Measurements from ENCODE around the gene SLCO3A1.

The SLCO3A1 gene

GRCh38 chr15:92011611-92012367 lies 158.3 kb downstream of the SLCO3A1 start:
- DNase-seq: no peak

- DNase-seq: no peak
These were observed 158.8 kb downstream of the SLCO3A1 start for GRCh38 chr15:92012368-92012629.

DNA sequence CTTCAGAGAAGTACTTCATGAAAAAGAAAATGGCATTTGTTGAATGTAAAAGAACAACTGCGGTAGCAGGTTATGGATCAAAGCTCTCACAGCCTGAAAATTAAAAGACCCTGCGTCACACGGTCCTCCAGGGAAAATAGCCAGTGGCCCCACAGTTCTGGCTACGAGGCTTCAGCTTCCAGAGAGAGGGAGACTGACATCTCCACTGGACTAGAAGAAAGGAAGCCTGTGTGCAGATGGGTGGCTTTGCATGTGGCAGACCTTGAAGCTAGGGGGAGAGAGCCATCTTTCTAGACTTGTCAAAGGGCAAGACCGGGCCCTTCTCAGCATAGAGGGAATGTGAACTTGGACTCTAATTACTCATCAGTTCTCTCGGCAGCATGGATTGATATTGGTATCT lies 159.4 kb downstream of the SLCO3A1 start:
- no peak for DNase-seq

GRCh38 chr15:92014281-92015030 lies 160.9 kb downstream of the SLCO3A1 start:
- DNase-seq: no peak

GRCh38 chr15:92017882-92018534 lies 164.5 kb downstream of the SLCO3A1 start:
- DNase-seq: no peak

GRCh38 chr15:92018535-92019239 lies 165.2 kb downstream of the SLCO3A1 start:
- DNase-seq: no peak

- DNase-seq: no peak
These were observed 166.2 kb downstream of the SLCO3A1 start for GRCh38 chr15:92019706-92020105.

DNA sequence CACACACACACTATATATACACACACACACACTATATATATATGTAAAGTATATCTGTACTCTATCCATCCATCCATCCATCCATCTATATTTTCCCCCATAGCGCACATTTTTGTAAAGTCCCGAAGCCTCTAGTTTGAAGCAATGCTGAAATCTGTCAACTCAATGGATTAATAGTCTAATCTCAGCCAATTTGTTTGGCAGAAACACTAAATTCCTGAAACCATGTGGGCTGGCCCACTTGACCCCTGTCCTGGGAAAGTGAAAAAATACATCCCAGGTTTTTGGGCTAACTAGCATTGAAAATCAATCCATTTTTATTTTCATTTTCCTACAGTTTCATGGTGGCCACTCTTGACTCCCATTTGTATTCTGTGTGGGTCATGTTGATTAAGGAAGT lies 166.7 kb downstream of the SLCO3A1 start:
- DNase-seq: no peak

DNA sequence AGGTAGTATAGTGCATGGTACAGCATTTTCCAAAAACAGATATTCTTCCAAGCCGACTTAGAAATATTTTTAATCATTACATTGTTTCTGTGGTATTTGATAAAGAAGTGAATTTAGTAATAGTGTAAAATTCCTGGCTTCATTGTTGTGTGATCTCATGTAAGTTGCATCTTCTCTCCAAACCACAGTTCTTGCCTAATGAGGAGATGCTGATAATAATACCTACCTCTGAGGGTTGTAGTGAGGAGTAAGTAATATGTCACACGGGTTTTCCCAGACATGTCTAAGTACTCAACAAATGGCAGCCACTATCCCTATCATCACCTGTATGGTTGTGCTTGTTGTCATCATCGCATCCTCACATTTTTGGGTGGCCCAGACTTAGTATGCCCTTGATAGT lies 167.3 kb downstream of the SLCO3A1 start:
- DNase-seq: no peak

- no peak for DNase-seq
These were observed 168.3 kb downstream of the SLCO3A1 start for GRCh38 chr15:92021792-92022191.

DNA sequence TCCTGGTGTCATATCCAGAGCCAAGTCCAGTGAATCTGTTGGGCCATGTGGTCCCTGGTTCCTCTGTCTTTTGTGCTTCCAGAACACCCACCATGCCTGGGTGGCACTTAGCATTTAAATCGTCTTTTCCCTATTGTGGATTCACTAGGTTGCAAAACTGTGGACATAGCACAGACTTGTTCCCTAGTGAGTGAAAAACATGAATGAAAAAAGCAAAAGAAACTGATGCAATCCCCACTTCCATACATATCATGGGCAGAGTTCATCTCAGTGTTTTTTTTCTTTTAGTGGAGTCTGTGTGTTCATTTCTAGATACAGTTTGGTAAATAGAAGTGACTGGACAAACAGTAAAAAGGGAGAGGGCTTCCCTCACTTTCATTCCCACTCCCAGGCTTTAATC lies 170.5 kb downstream of the SLCO3A1 start:
- no peak for DNase-seq

- DNase-seq: no peak
These were observed 172.3 kb downstream of the SLCO3A1 start for GRCh38 chr15:92025706-92026270.

- DNase-seq: no peak
These were observed 174.8 kb downstream of the SLCO3A1 start for GRCh38 chr15:92028389-92028724.

- no peak for DNase-seq
These were observed 176.3 kb downstream of the SLCO3A1 start for GRCh38 chr15:92029767-92030166.

GRCh38 chr15:92033314-92033713 lies 179.8 kb downstream of the SLCO3A1 start:
- no peak for DNase-seq

DNA sequence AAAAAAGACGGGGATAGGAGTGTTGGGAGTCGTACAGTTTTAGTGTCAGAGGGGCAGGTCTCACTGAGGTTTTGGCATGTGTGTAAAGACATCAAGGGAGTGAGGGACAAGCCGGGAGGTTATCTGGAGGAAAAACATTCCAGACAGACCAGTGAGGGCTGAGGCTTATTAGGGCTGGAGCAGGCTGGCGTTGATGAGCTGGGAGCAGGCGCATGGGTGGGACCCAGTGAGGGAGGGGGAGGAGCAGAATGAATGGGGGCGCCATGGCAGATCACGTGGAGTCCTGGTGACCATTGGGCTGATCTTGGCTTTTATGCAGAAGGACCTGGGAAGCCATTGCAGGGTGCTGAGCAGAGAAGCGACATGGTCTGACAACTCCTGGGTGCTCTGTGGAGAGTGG lies 180.2 kb downstream of the SLCO3A1 start:
- DNase-seq: no peak

DNA sequence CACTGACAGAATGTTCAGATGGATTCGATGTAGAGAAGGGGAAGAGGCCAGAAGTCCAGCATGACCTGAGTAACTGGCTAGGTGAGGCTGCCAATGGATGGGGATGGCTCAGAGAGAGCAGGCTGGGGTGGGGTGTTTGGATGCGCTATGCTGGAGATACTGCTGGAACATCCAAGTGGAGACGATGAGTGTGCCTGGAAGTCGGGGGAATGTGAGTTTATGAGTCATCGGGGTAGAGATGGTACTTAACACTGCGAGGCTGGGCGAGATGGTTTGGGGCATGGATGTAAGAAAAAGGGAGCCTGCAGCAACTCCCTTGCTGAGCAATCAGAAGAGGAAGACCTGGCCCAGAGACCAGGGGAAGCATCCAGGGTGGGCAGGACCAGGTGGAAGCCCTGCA lies 180.7 kb downstream of the SLCO3A1 start:
- no peak for DNase-seq

- no peak for DNase-seq
These were observed 182.0 kb downstream of the SLCO3A1 start for GRCh38 chr15:92035551-92035950.

DNA sequence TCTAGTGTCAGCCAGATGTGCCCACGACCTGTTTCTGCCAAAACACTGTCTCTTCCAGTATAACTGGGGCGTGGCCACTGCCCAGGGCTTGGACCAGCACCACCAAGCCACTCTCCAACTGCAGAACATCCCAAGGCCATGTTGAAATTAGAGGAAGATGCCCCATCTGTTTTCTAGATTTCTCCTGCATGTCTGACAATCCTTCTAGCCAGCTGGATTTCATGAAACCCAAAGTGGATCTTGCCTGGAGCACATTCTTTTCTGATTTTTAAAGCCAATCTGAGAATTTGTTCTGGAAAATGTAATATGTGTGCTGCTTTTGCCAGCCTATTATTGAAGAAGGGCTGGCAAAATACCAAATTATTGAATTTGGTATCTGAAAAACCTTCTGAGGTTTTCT lies 182.5 kb downstream of the SLCO3A1 start:
- DNase-seq: no peak

DNA sequence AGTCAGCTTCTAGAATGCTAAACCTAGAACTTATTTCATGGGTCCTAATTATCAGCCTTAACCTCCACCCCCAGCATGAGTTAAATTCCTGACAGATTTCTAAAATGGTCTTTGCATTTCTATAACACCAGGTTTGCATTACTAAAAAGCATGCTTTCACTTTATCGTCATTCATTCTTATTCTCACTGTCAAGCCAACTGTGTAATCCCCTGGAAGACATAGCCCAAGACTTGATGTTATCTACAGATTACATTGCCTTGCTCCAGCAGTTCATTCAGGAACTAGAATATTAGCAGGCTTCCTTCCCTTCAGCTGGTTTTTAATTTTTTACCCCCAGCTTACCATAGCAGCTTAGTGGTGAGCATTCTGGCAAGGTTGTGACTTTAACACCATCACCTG lies 184.0 kb downstream of the SLCO3A1 start:
- no peak for DNase-seq

- DNase-seq: no peak
These were observed 186.8 kb downstream of the SLCO3A1 start for GRCh38 chr15:92040350-92040749.

DNA sequence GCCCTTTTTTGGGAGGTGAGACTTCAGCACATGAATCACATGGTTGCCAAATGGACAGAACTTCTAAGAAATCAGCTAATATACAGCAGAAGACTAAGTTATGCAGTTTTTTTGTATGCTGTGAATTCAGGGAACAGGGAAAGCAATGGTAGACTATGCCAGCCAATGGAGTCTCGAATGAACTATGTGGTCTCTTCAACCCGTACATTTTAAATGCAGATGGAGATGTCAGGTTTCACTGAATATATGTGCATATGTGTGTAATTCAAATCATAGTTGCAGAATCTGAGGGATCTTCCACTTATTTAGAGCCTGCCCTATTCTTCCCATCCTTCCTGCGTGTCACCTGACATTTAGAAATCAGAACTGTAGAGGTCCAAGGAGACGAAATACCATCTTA lies 187.9 kb downstream of the SLCO3A1 start:
- DNase-seq: no peak

DNA sequence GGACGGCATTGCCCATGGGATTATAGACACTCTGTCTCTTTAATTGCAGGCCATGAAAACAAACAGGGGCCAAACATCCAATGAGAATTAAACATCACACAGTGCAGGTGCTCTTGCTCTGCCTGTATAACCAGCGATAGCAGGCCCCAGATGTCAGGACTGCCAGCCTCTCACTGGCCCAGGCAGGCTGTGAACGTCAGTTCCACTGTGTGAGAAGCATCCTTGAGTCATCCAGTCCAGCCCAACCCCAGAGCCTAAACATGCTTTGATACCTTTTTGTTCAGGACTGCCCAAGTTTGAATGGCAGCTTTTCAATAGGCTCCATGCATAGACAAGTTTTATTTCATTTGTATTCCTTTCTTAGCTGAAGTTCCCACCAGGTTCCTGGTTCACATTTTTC lies 189.8 kb downstream of the SLCO3A1 start:
- DNase-seq: no peak

All from CD4-positive, alpha-beta T cell treated with Interleukin-4 for 1 hour (primary cell).